ENCODE results near the gene TUSC2.

TUSC2 gene, protein sequence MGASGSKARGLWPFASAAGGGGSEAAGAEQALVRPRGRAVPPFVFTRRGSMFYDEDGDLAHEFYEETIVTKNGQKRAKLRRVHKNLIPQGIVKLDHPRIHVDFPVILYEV

GRCh38 chr3:50327943-50328691, at the start of gene TUSC2:
Gene TUSC2 (minus strand): TSS chr3:50328223. CDS start chr3:50328099, 124 bp downstream.
- DNase-seq (ENCODE audit: low read depth in 3 of 3) = peak; percentile 83 to 91 (median 87)

DNA sequence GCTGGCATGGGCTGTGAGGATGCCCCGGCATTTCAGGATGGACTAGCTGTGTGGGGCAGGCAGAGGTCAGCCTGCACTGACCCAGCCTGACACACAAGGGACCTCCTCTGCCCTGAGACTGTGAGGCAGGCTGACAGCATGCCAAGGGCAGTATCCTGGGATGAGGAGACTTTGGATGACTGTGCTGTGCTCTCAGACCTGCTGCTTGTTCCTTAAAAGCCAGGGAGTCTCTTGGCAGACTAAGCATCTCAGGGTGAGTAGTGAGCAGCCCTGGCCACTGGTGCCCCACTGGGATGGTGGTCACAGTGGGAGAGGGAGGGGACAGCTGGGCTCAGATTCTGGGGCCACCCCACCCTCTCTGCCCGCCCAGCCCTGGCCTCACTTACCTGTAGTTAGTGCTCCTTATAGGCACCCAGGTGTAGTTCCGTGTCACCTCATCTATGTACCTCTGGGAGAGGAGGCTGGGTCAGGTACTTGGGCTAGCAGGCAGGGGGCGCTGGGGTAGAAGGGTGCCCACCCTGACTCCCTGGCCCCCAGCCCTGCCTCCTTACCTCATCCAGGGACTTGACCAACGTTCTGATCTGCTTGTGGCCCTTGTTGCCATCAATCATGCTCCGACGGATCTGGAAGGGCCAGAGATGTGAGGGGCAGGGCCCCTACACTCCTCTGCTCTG, 47.4 kb upstream of the TUSC2 start:
- DNase-seq (ENCODE audit: low read depth in 3 of 3) = no peak

- DNase-seq (ENCODE audit: low read depth in 3 of 3) = no peak
Measured at GRCh38 chr3:50374363-50375257, 46.6 kb upstream of the TUSC2 start.

DNA sequence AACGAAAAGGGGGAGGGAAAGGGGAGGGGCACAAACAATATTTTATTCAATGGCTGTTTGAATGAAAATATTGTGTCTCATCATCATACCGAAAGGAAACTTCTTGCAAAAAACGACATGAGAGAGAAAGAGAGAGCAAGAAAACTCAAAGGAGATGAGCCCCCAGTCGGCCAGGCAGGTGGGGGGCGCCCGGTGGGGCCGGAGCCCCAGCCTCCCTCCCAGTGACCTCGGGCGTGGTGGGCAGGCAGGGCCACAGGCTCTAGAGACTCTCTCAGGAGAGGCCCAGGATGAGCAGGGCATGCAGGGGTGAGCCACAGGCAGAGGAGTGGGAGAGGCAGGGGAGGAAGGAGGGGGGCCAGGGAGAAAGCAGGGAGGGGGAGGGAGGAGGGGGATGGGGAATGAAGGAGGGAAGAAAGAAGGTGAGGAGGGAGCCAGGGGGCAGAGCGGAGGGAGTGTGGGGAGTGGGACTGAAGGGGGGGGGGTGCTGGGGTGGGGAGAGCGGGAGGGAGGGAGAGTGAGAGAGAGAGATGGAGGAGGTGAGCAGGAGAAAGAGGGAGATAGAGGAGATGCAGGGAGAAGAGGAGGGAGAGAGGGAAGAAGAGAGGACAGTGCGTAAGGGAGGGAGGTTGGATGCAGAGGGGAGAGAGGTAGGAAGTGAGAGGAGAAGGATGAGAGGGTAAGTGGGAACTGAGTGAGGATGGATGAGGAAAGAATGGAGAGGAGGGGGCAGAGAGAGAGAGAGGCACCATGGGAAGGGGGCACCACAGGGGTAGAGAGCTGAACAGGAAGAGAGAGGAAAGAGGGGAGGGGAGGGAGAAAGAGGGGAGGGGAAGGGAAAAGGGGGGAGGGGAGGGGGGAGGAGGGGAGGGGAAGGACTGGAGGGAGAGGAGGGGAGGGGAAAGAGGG, 45.4 kb upstream of the TUSC2 start:
- no peak for DNase-seq (ENCODE audit: low read depth in 3 of 3)

- no peak for DNase-seq (ENCODE audit: low read depth in 3 of 3)
Measured at GRCh38 chr3:50372349-50372748, 44.3 kb upstream of the TUSC2 start.

DNA sequence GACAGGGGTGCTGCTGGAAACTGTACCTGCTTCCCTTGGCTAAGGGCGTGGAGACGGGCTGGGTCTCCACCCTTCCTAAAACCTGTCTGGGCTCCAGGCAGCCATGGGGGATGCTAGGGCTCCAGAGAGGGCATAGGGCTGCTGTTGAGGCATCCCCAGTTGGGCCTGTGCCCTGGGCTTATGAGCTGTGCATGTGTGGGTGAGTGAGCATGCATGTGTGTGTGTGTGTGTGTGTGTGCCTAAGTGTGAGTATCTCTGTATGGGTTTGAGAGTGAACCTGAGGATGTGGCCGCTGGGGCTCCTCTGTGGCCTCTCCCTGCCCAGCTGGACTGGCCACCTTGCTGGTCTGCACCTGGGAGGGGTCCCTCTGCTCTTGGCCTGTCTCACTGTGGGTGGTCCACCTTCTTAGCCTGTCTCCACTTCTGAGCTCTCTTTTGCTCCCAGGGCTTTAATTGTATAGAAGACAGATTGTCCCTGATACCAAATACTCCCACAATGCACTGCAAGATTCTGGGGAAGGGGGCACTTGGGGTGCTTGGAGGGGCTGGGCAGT, 43.2 kb upstream of the TUSC2 start:
- no peak for DNase-seq (ENCODE audit: low read depth in 3 of 3)

GRCh38 chr3:50370594-50370993, 42.6 kb upstream of the TUSC2 start:
- no peak for DNase-seq (ENCODE audit: low read depth in 3 of 3)

GRCh38 chr3:50369012-50369670, 41.1 kb upstream of the TUSC2 start:
- DNase-seq (ENCODE audit: low read depth in 3 of 3) = no peak

GRCh38 chr3:50365842-50366220, 37.8 kb upstream of the TUSC2 start:
- no peak for DNase-seq (ENCODE audit: low read depth in 3 of 3)

DNA sequence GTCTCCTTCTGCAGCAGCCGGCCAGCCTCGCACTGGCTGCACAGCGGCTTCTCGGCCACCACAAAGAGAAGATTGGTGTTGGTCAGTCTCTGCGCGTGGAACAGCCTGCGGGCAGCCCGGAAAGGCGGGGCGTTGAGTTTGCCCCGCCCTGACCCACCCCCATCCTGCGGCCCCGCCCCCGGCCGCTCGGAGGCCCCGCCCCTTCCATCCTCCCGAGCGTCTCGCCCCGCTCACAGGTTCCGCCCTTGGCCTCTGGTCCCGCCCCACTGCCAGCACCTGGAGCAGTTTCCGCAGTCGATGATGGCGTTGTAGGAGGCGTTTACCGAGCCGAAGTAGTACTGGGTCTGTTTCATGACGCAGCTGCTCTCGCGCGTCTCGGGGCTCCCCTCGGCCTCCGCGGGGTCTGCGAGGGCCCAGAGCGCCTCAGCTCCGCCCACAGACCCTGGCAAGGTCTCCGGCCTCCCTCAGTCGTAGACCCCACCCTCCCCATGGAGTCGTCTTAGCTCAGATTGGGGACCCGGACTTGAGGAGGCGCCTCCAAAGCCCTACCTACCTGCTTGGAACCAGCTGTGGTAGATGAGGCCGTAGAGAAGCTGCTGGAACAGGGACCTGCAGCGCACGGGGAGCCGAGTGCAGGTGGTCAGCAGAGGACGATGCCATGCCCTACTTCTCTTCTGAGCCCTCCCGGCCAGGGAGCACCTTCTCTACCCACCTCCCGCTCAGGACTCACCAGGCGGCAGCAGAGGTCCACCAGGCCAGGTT, 37.2 kb upstream of the TUSC2 start:
- DNase-seq (ENCODE audit: low read depth in 3 of 3) = peak; percentile 87 to 91 (median 89)

DNA sequence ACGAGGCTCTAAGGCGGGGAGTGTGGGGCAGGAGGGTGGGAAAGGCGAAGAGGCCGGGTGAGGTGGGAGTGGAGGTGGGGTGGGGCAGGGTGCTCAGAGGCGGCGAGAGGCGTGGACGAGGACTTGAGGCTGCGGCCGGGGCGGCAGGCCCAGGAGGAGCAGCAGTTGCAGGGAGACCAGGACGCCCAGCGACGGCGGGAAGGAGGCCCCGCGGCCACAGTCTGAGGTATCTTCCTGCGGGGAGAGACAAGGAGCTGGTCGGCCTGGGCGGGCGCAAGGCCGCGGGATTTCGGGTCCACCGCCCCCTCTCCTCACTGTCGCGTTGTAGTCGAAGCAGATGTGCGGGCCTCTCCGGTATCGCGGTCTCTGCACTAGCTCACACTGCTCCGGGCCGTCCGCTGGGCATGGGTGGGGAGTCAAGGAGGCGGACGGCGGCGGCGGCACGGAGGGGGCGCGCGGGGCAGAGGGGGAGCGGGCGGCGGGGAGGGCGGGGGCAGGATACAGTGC, 36.6 kb upstream of the TUSC2 start:
- DNase-seq (ENCODE audit: low read depth in 3 of 3) = no peak

DNA sequence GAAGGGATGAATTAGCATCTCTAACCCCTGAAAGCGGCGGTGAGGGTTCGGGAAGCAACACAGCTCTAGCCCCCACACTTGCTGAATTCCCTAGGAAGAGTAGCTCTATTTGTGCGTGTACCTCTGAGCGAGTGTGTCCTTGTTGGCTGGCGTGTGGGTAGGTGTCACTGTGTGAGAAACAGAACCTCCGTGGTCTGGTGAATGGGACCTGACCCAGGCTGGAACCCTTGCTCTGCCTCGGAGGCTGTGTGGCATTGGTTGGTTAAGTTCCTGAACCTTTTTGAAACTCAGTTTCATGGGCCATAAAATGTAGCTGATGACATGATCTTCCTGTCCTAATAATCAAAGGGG, 31.7 kb upstream of the TUSC2 start:
- DNase-seq (ENCODE audit: low read depth in 3 of 3) = no peak

DNA sequence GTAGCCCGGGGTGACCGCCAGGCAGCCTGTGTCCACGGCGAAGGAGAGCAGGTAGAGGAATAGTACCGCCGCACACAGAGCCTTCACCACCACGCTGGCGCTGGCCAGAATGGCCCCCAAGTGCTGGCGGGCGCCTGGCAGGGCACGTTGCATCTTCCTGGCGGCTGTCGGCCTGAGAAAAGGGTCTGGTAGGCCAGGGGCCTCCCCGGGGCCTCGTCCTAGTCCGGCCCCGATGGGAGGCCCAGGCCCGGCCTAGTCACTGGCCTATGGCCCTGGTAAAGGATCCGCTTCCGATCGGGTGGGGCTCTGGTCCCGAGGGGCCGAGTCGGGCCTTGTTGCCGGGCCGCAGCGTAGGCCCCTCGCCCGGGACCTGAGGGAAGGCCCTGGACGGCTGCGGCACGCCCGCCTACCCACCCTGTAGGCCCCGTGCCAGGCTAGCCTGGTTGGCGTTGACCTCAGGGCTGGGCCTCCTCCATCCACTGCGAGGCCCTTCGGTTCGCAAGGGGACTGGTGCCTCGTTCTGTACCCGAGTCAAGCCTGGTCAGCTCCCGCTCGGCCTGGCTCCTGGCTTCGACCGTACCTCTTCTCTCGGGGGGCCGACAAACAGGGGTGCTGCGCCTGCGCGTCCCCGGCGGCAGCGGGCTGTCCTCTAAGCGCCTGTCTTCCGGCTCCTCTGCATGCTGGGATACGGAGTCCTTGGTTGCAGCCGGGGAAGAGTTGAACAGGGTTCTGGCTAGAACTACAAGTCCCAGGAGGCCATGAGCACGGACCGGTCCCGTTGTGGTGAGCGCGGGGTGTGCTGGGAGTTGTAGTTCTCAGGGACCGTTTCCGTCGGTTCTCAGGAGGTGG, 31.1 kb upstream of the TUSC2 start, which contains the start of gene TMEM115:
TMEM115 (minus strand) TSS at position 611 of the 849 bp plus-strand sequence; CDS start at position 153, 458 bp downstream.
- peak; percentile 74 to 93 (median 91) for DNase-seq (ENCODE audit: low read depth in 3 of 3)

- DNase-seq (ENCODE audit: low read depth in 3 of 3) = no peak
Measured at GRCh38 chr3:50358355-50358910, 30.4 kb upstream of the TUSC2 start.

DNA sequence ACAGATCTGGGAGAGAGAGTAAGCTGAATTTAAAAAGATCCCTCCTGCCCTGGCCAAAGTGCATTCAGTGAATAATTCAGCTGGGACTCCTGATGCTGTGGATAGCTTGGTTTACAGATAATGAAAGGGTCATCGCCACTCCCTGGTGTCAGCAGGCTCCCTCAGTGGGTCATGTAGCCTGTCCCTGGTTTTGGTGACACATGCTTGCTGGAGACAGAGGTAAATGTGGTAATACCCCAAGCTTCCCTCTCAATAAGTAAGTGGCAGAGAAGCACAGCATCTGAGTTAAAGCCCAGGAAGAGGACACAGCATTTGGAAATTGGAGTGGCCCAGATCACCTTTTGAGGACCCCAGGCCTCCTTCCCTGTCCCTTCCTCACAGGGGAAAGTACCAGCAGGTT, 29.5 kb upstream of the TUSC2 start:
- DNase-seq (ENCODE audit: low read depth in 3 of 3) = no peak

DNA sequence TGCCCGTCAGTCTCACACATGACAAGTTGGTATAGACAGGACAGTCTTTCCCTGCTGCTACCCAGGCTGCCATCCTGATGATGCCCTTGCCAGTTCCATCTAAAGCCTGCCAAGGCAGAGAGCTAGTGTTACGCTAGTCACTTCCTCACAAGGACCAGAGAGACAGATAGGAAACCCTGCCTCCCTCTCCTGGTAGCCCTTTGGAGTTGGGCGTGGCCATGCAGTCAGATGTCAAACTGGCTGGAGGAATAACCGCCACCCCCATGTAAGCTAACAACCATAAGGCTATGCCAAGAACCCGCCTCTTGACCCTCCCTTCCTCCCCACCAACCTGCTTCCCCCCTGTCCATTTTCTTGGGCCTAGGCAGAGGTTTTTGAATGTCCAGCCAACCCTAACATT, 28.5 kb upstream of the TUSC2 start:
- DNase-seq (ENCODE audit: low read depth in 3 of 3) = no peak

- DNase-seq (ENCODE audit: low read depth in 3 of 3) = no peak
Measured at GRCh38 chr3:50355829-50356552, 28.0 kb upstream of the TUSC2 start.

All from stimulated activated CD4-positive, alpha-beta T cell treated with anti-CD3 and anti-CD28 coated beads, TNF-alpha, amount 100 ng/mL, for 4 hours (primary cell).